K562 (cell line): Measurements from ENCODE around the gene FREM1. TPM values are rescaled to one million over a fixed set of nuclear protein-coding genes. Genes with fewer than 3 reads are reported as not detected.

Experiments used
- PRPF4 ChIP-seq: fragments of 200-400 bp; formaldehyde crosslinking; IDR thresholded peaks from one replicate; pipeline ENCODE4 v1.6.1; 2017; ENCODE audit warnings: low read length, low read depth, mild to moderate bottlenecking; ENCODE audit not compliant: insufficient read depth, poor library complexity, severe bottlenecking
- SMARCC2 ChIP-seq: fragments of 450-650 bp; IDR thresholded peaks from 2 replicates; pipeline ENCODE4 v1.6.1; 2017; ENCODE audit warnings: antibody characterized with exemption, moderate library complexity, mild to moderate bottlenecking, low read depth
- polyA plus RNA-seq, 8 experiments: library from polyadenylated mRNA; depleted of rRNA in 4 of 8; stranded (reverse) in 5 of 8; unstranded in 3 of 8; fragments of >200 nt; fragmentation: Nextera tagmentation in 2 of 8; fragmentation: Illumina TruSeq in 1 of 8; extraction: Ambion mirVana in 2 of 8; extraction: Trizol in 1 of 8; gene quantifications; 2 replicates each; pipeline versions ENCODE4 v1.2.1 to v1.2.3, GENCODE V29; 2011 to 2014; ENCODE audit warnings: inconsistent platforms in 1 of 8, missing spikeins in 1 of 8
- total RNA-seq, 7 experiments: library from RNA; depleted of rRNA in 6 of 7; stranded (reverse); fragments of >200 nt in 6 of 7; fragmentation: Illumina TruSeq in 2 of 7; extraction: Trizol in 2 of 7; gene quantifications; 2 replicates each; pipeline versions ENCODE4 v1.2.1 to v1.2.3, GENCODE V29; 2011 to 2021; ENCODE audit warnings: low replicate concordance in 1 of 7
- TF ChIP-seq, protein P1 (sequence below), 3 experiments: fragments of 200-800 bp in 1 of 3; fragments of 250-450 bp in 1 of 3; fragments of 450-650 bp in 1 of 3; sonication (Bioruptor Pico) in 1 of 3; sonication (Bioruptor generic) in 1 of 3; formaldehyde crosslinking in 1 of 3; IDR thresholded peaks; 2 replicates each; pipeline versions ENCODE4 v1.6.1 to v1.8.0; 2016 to 2022; ENCODE audit warnings: mild to moderate bottlenecking in 2 of 3, missing genetic modification characterization in 2 of 3, missing compliant biosample characterization in 1 of 3, moderate library complexity in 1 of 3
- TF ChIP-seq, protein P2 (sequence below): sonication (generic); formaldehyde crosslinking; IDR thresholded peaks from 2 replicates; pipeline ENCODE4 v1.8.1; 2023; ENCODE audit warnings: missing genetic modification reagents, mild to moderate bottlenecking, borderline replicate concordance

FREM1 gene
- total and polyA plus RNA-seq, 9 of the 15 experiments (the other 6 are each of a cell fraction or from before 2014, with no cell fraction given), result 0.03 to 0.24 (median 0.13) TPM; not detected in 2

DNA sequence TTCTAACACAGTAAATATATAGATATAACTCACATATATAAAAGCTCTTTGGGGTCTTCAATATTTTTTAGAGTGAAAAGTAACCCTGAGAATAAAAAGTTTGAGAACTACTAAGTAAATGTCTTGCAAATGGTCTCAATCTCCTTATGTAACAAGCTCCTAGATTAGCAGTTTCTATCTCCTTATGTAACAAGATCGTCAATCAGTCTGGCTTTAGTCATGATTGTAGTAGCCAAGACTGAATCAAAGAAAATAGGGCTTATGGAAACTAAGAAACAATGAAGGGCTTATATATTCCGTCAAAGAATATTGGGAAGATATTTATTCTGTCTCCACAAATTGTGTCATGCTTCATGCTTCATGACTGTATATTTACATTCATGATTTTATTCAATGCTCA is 22.4 kb upstream of the FREM1 start (continued):
- TF ChIP-seq, protein P1, sequence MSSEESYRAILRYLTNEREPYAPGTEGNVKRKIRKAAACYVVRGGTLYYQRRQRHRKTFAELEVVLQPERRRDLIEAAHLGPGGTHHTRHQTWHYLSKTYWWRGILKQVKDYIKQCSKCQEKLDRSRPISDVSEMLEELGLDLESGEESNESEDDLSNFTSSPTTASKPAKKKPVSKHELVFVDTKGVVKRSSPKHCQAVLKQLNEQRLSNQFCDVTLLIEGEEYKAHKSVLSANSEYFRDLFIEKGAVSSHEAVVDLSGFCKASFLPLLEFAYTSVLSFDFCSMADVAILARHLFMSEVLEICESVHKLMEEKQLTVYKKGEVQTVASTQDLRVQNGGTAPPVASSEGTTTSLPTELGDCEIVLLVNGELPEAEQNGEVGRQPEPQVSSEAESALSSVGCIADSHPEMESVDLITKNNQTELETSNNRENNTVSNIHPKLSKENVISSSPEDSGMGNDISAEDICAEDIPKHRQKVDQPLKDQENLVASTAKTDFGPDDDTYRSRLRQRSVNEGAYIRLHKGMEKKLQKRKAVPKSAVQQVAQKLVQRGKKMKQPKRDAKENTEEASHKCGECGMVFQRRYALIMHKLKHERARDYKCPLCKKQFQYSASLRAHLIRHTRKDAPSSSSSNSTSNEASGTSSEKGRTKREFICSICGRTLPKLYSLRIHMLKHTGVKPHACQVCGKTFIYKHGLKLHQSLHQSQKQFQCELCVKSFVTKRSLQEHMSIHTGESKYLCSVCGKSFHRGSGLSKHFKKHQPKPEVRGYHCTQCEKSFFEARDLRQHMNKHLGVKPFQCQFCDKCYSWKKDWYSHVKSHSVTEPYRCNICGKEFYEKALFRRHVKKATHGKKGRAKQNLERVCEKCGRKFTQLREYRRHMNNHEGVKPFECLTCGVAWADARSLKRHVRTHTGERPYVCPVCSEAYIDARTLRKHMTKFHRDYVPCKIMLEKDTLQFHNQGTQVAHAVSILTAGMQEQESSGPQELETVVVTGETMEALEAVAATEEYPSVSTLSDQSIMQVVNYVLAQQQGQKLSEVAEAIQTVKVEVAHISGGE (CRISPR knock-in tag; IDR thresholded peaks at IDR 0.05), result no peak
- TF ChIP-seq, protein P2, sequence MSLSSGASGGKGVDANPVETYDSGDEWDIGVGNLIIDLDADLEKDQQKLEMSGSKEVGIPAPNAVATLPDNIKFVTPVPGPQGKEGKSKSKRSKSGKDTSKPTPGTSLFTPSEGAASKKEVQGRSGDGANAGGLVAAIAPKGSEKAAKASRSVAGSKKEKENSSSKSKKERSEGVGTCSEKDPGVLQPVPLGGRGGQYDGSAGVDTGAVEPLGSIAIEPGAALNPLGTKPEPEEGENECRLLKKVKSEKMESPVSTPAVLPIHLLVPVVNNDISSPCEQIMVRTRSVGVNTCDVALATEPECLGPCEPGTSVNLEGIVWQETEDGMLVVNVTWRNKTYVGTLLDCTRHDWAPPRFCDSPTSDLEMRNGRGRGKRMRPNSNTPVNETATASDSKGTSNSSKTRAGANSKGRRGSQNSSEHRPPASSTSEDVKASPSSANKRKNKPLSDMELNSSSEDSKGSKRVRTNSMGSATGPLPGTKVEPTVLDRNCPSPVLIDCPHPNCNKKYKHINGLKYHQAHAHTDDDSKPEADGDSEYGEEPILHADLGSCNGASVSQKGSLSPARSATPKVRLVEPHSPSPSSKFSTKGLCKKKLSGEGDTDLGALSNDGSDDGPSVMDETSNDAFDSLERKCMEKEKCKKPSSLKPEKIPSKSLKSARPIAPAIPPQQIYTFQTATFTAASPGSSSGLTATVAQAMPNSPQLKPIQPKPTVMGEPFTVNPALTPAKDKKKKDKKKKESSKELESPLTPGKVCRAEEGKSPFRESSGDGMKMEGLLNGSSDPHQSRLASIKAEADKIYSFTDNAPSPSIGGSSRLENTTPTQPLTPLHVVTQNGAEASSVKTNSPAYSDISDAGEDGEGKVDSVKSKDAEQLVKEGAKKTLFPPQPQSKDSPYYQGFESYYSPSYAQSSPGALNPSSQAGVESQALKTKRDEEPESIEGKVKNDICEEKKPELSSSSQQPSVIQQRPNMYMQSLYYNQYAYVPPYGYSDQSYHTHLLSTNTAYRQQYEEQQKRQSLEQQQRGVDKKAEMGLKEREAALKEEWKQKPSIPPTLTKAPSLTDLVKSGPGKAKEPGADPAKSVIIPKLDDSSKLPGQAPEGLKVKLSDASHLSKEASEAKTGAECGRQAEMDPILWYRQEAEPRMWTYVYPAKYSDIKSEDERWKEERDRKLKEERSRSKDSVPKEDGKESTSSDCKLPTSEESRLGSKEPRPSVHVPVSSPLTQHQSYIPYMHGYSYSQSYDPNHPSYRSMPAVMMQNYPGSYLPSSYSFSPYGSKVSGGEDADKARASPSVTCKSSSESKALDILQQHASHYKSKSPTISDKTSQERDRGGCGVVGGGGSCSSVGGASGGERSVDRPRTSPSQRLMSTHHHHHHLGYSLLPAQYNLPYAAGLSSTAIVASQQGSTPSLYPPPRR (CRISPR knock-in tag), result no peak
- TF ChIP-seq PRPF4 (no peak), SMARCC2 (no peak)
